GM12892 (cell line): ENCODE measurements around the gene AQP2.

Experiments
- POLR2A ChIP-seq: IDR thresholded peaks from 2 replicates; pipeline ENCODE4 v1.6.1; 2011; ENCODE audit warnings: low read depth, low read length, control low read depth
- POLR2AphosphoS5 ChIP-seq: IDR thresholded peaks from 2 replicates; pipeline ENCODE4 v1.6.1; 2011; ENCODE audit warnings: low read depth, low read length, control low read depth
- TAF1 ChIP-seq: IDR thresholded peaks from 2 replicates; pipeline ENCODE4 v1.6.1; 2011; ENCODE audit warnings: low read depth, mild to moderate bottlenecking, control low read depth, low read length, borderline replicate concordance

GRCh38 chr12:49956663-49957569 is 6.4 kb downstream of the AQP2 start:
- no peak for TF ChIP-seq TAF1
- TF ChIP-seq POLR2AphosphoS5, result no peak
- TF ChIP-seq POLR2A, result no peak
